GM12892 (cell line): ENCODE results near the gene TMEM106C.

Source experiments
- POLR2A ChIP-seq: IDR thresholded peaks from 2 replicates; pipeline ENCODE4 v1.6.1; 2011; ENCODE audit warnings: low read depth, low read length, control low read depth
- POLR2AphosphoS5 ChIP-seq: IDR thresholded peaks from 2 replicates; pipeline ENCODE4 v1.6.1; 2011; ENCODE audit warnings: low read depth, low read length, control low read depth
- TAF1 ChIP-seq: IDR thresholded peaks from 2 replicates; pipeline ENCODE4 v1.6.1; 2011; ENCODE audit warnings: low read depth, mild to moderate bottlenecking, control low read depth, low read length, borderline replicate concordance

GRCh38 chr12:47930634-47931033, 32.8 kb upstream of the TMEM106C start:
- TF ChIP-seq POLR2AphosphoS5 (no peak), POLR2A (no peak), TAF1 (no peak)
